GM23248 (cell line): ENCODE results near the gene ANKRD13D. TPM values are rescaled to one million over a fixed set of nuclear protein-coding genes. Genes with fewer than 3 reads are reported as not detected.
A peak's percentile ranks its signal among the peaks of the same experiment; 100 is the strongest.

Experiments
- DNase-seq: peaks from one replicate; pipeline ENCODE4 v3.0.0-alpha.2; 2015
- H2AFZ ChIP-seq: fragments of 200-600 bp; sonication (generic); 2 replicates; pipeline ENCODE4 v1.6.1; 2016; ENCODE audit warnings: antibody characterized with exemption
- H3F3A ChIP-seq: fragments of 200-600 bp; sonication (generic); 2 replicates; pipeline ENCODE4 v1.6.1; 2016; ENCODE audit warnings: mild to moderate bottlenecking, antibody characterized with exemption, mixed run types; ENCODE audit not compliant: insufficient read depth
- H3K27ac ChIP-seq: fragments of 200-600 bp; sonication (generic); 2 replicates; pipeline ENCODE4 v1.5.1; 2016; ENCODE audit warnings: mild to moderate bottlenecking
- H3K27me3 ChIP-seq: fragments of 200-600 bp; sonication (generic); replicated peaks from 2 replicates; pipeline ENCODE4 v1.6.1; 2016; ENCODE audit warnings: mild to moderate bottlenecking; ENCODE audit not compliant: insufficient read depth
- H3K36me3 ChIP-seq: fragments of 200-600 bp; sonication (generic); 2 replicates; pipeline ENCODE4 v1.6.1; 2016; ENCODE audit warnings: low read depth, mild to moderate bottlenecking
- H3K4me1 ChIP-seq: fragments of 200-600 bp; sonication (generic); 2 replicates; pipeline ENCODE4 v1.6.1; 2016; ENCODE audit warnings: mild to moderate bottlenecking; ENCODE audit not compliant: insufficient read depth
- H3K4me2 ChIP-seq: fragments of 200-600 bp; sonication (generic); one replicate; pipeline ENCODE4 v1.6.1; 2016; ENCODE audit warnings: mild to moderate bottlenecking; ENCODE audit not compliant: unreplicated experiment
- H3K4me3 ChIP-seq: fragments of 200-600 bp; sonication (generic); 2 replicates; pipeline ENCODE4 v1.5.1; 2016; ENCODE audit warnings: mild to moderate bottlenecking
- H3K79me2 ChIP-seq: fragments of 200-600 bp; sonication (generic); 2 replicates; pipeline ENCODE4 v1.6.1; 2016; ENCODE audit warnings: mild to moderate bottlenecking; ENCODE audit not compliant: insufficient read depth
- H3K9ac ChIP-seq: fragments of 200-600 bp; sonication (generic); 2 replicates; pipeline ENCODE4 v1.6.1; 2016; ENCODE audit warnings: mild to moderate bottlenecking
- H3K9me2 ChIP-seq: fragments of 200-600 bp; sonication (generic); 2 replicates; pipeline ENCODE4 v1.6.1; 2016; ENCODE audit warnings: mixed run types, mild to moderate bottlenecking, moderate library complexity; ENCODE audit not compliant: insufficient read depth
- H3K9me3 ChIP-seq: fragments of 200-600 bp; sonication (generic); one replicate; pipeline ENCODE4 v1.6.1; 2017; ENCODE audit warnings: low read depth
- H4K20me1 ChIP-seq: fragments of 200-600 bp; sonication (generic); 2 replicates; pipeline ENCODE4 v1.6.0; 2016; ENCODE audit not compliant: insufficient read depth
- EZH2 ChIP-seq: fragments of 200-600 bp; sonication (generic); IDR thresholded peaks from 2 replicates; pipeline ENCODE4 v1.6.1; 2018; ENCODE audit warnings: antibody characterized with exemption, mild to moderate bottlenecking; ENCODE audit not compliant: insufficient read depth, poor library complexity, severe bottlenecking
- EZH2phosphoT487 ChIP-seq: fragments of 200-600 bp; sonication (generic); IDR thresholded peaks from 2 replicates; pipeline ENCODE4 v1.6.1; 2018; ENCODE audit warnings: antibody characterized with exemption, moderate library complexity, mild to moderate bottlenecking, low read depth; ENCODE audit not compliant: insufficient read depth
- WGBS, 2 experiments: methylation state at CpG; one replicate each; pipeline ENCODE4 v1.1.6; 2015 to 2017; ENCODE audit warnings: low lambda C conversion rate in 2 of 2, low coverage in 1 of 2; ENCODE audit errors: missing lambda C conversion rate in 2 of 2; 5-methylcytosine and 5-hydroxymethylcytosine counted together
- in situ Hi-C: fragments of 300-500 bp; cut with MboI; formaldehyde crosslinking; loops from 2 replicates; pipeline ENCODE4 v1.15.0; 2020
- polyA plus RNA-seq: library from polyadenylated mRNA; unstranded; fragments of >200 nt; fragmentation: Nextera tagmentation; extraction: Ambion mirVana; gene quantifications from 2 replicates; pipeline ENCODE4 v1.2.1, GENCODE V29; 2016
- total RNA-seq: library from RNA; depleted of rRNA; stranded (reverse); fragments of >200 nt; shearing (Covaris generic); gene quantifications from 2 replicates; pipeline ENCODE4 v1.2.3, GENCODE V29; 2014

The ANKRD13D gene
- total and polyA plus RNA-seq, 2 experiments from 2014 or later, result 16.4 to 42.9 TPM

GRCh38 chr11:67261640-67261945 is 27.5 kb upstream of the ANKRD13D start:
- Histone ChIP-seq H3K4me3 (peak overlapping the region; percentile 68), H3K9me3 (no peaks in the 10 kb centered on the region), H3F3A (peaks cover 33% of the 10 kb centered on the region), H3K79me2 (peaks cover 5% of the 10 kb centered on the region), H3K9me2 (no peaks in the 10 kb centered on the region), H3K27ac (no peak overlapping the region), H3K27me3 (no peaks in the 10 kb centered on the region), H2AFZ (peak overlapping the region; percentile 88), H3K9ac (peak overlapping the region; percentile 60; the same call in 1 of the 2 replicates), H3K4me1 (peaks cover 15% of the 10 kb centered on the region), H3K36me3 (peaks cover 7% of the 10 kb centered on the region; the same call in 1 of the 2 replicates), H4K20me1 (no peaks in the 10 kb centered on the region), H3K4me2 (peak overlapping the region; percentile 74)
- WGBS, 2 experiments, result 17 to 30% methylated on average over 12 to 18 of the region's 18 CpGs
- in situ Hi-C loops, result no loop called here
- TF ChIP-seq EZH2phosphoT487 (no peak), EZH2 (no peak)
- no peak for DNase-seq

GRCh38 chr11:67261946-67262681 is 27.0 kb upstream of the ANKRD13D start:
- H3K9ac ChIP-seq, result no peak overlapping the region
- no peak overlapping the region for H3K27ac ChIP-seq
- H2AFZ ChIP-seq, result peak overlapping the region; percentile 88
- TF ChIP-seq EZH2, result no peak
- TF ChIP-seq EZH2phosphoT487, result no peak
- DNase-seq, result no peak
- H3K36me3 ChIP-seq, result peaks cover 1% of the 10 kb centered on the region; the same call in 1 of the 2 replicates
- peaks cover 15% of the 10 kb centered on the region for H3K4me1 ChIP-seq
- no peak overlapping the region for H3K4me3 ChIP-seq
- in situ Hi-C loops, result no loop called here
- H3K79me2 ChIP-seq, result peaks cover 10% of the 10 kb centered on the region
- H3K9me3 ChIP-seq, result no peaks in the 10 kb centered on the region
- peaks cover 28% of the 10 kb centered on the region for H3F3A ChIP-seq
- WGBS, 2 experiments, result 49 to 51% methylated on average over 18 of the region's 18 CpGs
- H3K27me3 ChIP-seq, result no peaks in the 10 kb centered on the region
- H3K9me2 ChIP-seq, result no peaks in the 10 kb centered on the region
- no peaks in the 10 kb centered on the region for H4K20me1 ChIP-seq
- peak overlapping the region; percentile 86 for H3K4me2 ChIP-seq

GRCh38 chr11:67262731-67263675 is 26.1 kb upstream of the ANKRD13D start:
- Histone ChIP-seq H3K27ac (peak overlapping the region; percentile 73), H3K9ac (peak overlapping the region; percentile 54), H4K20me1 (no peaks in the 10 kb centered on the region), H3K9me2 (no peaks in the 10 kb centered on the region), H3K4me3 (peak overlapping the region; percentile 37; the same call in 1 of the 2 replicates), H3F3A (peaks cover 22% of the 10 kb centered on the region), H3K36me3 (no peaks in the 10 kb centered on the region), H2AFZ (peak overlapping the region; percentile 84), H3K79me2 (peaks cover 19% of the 10 kb centered on the region), H3K4me2 (peak overlapping the region; percentile 86), H3K9me3 (no peaks in the 10 kb centered on the region), H3K4me1 (peaks cover 21% of the 10 kb centered on the region), H3K27me3 (no peaks in the 10 kb centered on the region)
- TF ChIP-seq EZH2, result no peak
- TF ChIP-seq EZH2phosphoT487, result no peak
- WGBS, 2 experiments, result 3 to 5% methylated on average over 22 of the region's 22 CpGs
- in situ Hi-C loops, result no loop called here
- peak; percentile 94 for DNase-seq

GRCh38 chr11:67264260-67264659 is 24.8 kb upstream of the ANKRD13D start:
- no peaks in the 10 kb centered on the region for H3K36me3 ChIP-seq
- in situ Hi-C loops, result no loop called here
- peaks cover 32% of the 10 kb centered on the region for H3K79me2 ChIP-seq
- peaks cover 15% of the 10 kb centered on the region for H3F3A ChIP-seq
- no peaks in the 10 kb centered on the region for H3K9me3 ChIP-seq
- no peak for TF ChIP-seq EZH2
- TF ChIP-seq EZH2phosphoT487, result no peak
- no peak overlapping the region for H3K9ac ChIP-seq
- no peaks in the 10 kb centered on the region for H4K20me1 ChIP-seq
- H3K4me2 ChIP-seq, result no peak overlapping the region
- no peak overlapping the region for H3K4me3 ChIP-seq
- peaks cover 22% of the 10 kb centered on the region for H3K4me1 ChIP-seq
- H3K9me2 ChIP-seq, result no peaks in the 10 kb centered on the region
- H3K27ac ChIP-seq, result no peak overlapping the region
- H3K27me3 ChIP-seq, result no peaks in the 10 kb centered on the region
- WGBS, 2 experiments, result 86 to 89% methylated on average over 5 of the region's 5 CpGs
- no peak for DNase-seq
- no peak overlapping the region for H2AFZ ChIP-seq
